Subcutaneous adipose tissue (tissue), 4 donors: ENCODE data around the gene BSND. TPM values are rescaled to one million over a fixed set of nuclear protein-coding genes. Genes with fewer than 3 reads are reported as not detected.

Experiments used
- CTCF ChIP-seq: fragments of 450-650 bp; IDR thresholded peaks from one replicate; pipeline ENCODE4 v1.5.1; 2016; ENCODE audit warnings: low read depth, mild to moderate bottlenecking, control low read depth, antibody characterized with exemption, moderate library complexity
- total RNA-seq, 4 donors: library from RNA; depleted of rRNA; stranded (reverse); fragments of >200 nt; gene quantifications; one replicate each; pipeline ENCODE4 v1.1.0, GENCODE V29; 2016

Gene BSND
- total RNA-seq, 4 donors from 2014 or later: not detected

GRCh38 chr1:55056632-55056992, 57.9 kb downstream of the BSND start:
- TF ChIP-seq CTCF: no peak

GRCh38 chr1:55057270-55057955, 58.7 kb downstream of the BSND start:
- no peak for TF ChIP-seq CTCF

GRCh38 chr1:55057956-55058298, 59.2 kb downstream of the BSND start:
- TF ChIP-seq CTCF: no peak

GRCh38 chr1:55059302-55060132, 60.8 kb downstream of the BSND start:
- no peak for TF ChIP-seq CTCF

- TF ChIP-seq CTCF: no peak
Measured at GRCh38 chr1:55060133-55060999, 61.6 kb downstream of the BSND start.

- no peak for TF ChIP-seq CTCF
Measured at GRCh38 chr1:55061000-55061705, 62.4 kb downstream of the BSND start.

Other genes with a start within 250 kb of the BSND start
- gene PARS2, start 234.4 kb upstream of the BSND start, total RNA-seq: 1 to 10 TPM; 2.1 to 3.6 (median 2.5) TPM
- gene TTC22, start 197.6 kb upstream of the BSND start, total RNA-seq: 1 to 10 TPM in 1 of 4 donors, not detected in 3; 2.1 TPM
- gene DHCR24, start 111.7 kb upstream of the BSND start, total RNA-seq: 100 to 1,000 TPM in 3 of 4 donors, 10 to 100 TPM in 1; 66.2 to 180 (median 131) TPM
- not detected for gene TMEM61, start 18.3 kb upstream of the BSND start, total RNA-seq
- gene PCSK9, start 40.6 kb downstream of the BSND start, total RNA-seq: not detected
- 100 to 1,000 TPM in 2 of 4 donors, 10 to 100 TPM in 2; 68.2 to 137 (median 96.1) TPM for gene USP24, start 216.4 kb downstream of the BSND start, total RNA-seq